Measurements from ENCODE around the gene EIPR1.
"Not testable (repeated sequence)": the region's sequence is repeated elsewhere in the genome, so short reads cannot be mapped to it uniquely, and the experiment has no call there.

Gene EIPR1

GRCh38 chr2:3285901-3286645 is 91.5 kb downstream of the EIPR1 start:
- no peak for DNase-seq

- no peak for DNase-seq
These were observed 92.7 kb downstream of the EIPR1 start for GRCh38 chr2:3284657-3285630.

- not testable (repeated sequence) for DNase-seq
These were observed 93.6 kb downstream of the EIPR1 start for GRCh38 chr2:3283876-3284656.

GRCh38 chr2:3283206-3283605 is 94.4 kb downstream of the EIPR1 start:
- DNase-seq = no peak

GRCh38 chr2:3282056-3282998 is 95.3 kb downstream of the EIPR1 start:
- peak; percentile 93 for DNase-seq

GRCh38 chr2:3280683-3281520 is 96.7 kb downstream of the EIPR1 start:
- no peak for DNase-seq

GRCh38 chr2:3280197-3280596 is 97.4 kb downstream of the EIPR1 start:
- no peak for DNase-seq

GRCh38 chr2:3279236-3279960 is 98.2 kb downstream of the EIPR1 start:
- no peak for DNase-seq

GRCh38 chr2:3278521-3279218 is 98.9 kb downstream of the EIPR1 start:
- no peak for DNase-seq

- DNase-seq = no peak
These were observed 99.7 kb downstream of the EIPR1 start for GRCh38 chr2:3277748-3278520.

- DNase-seq = no peak
These were observed 100.4 kb downstream of the EIPR1 start for GRCh38 chr2:3277050-3277747.

- DNase-seq = no peak
These were observed 104.9 kb downstream of the EIPR1 start for GRCh38 chr2:3272761-3273160.

- no peak for DNase-seq
These were observed 107.5 kb downstream of the EIPR1 start for GRCh38 chr2:3270095-3270478.

GRCh38 chr2:3269425-3270094 is 108.1 kb downstream of the EIPR1 start:
- no peak for DNase-seq

- no peak for DNase-seq
These were observed 109.0 kb downstream of the EIPR1 start for GRCh38 chr2:3268705-3269029.

- DNase-seq = no peak
These were observed 109.5 kb downstream of the EIPR1 start for GRCh38 chr2:3267869-3268704.

Measured in NCI-H1105 treated with DMSO at 0.1 percent for 48 hours (cell line).